A549 (cell line): ENCODE measurements around the gene RLN3. TPM values are rescaled to one million over a fixed set of nuclear protein-coding genes. Genes with fewer than 3 reads are reported as not detected.
A peak's percentile ranks its signal among the peaks of the same experiment; 100 is the strongest.
"Not testable (repeated sequence)": the region's sequence is repeated elsewhere in the genome, so short reads cannot be mapped to it uniquely, and the experiment has no call there.

Source experiments
- ATAC-seq, 2 experiments: fragments of 200-7000 bp in 1 of 2; fragments of >200 bp in 1 of 2; cut with Nextera tagmentation in 1 of 2; cut with Tn5 transposase in 1 of 2; 3 replicates each; pipeline versions ENCODE4 v1.8.0 to v1.9.1; 2018 to 2020; ENCODE audit warnings: mild to moderate bottlenecking in 1 of 2, moderate library complexity in 1 of 2
- CTCF ChIA-PET: fragments of 300-600 bp; sonication (Branson Sonifier 250); formaldehyde crosslinking; extraction: SDS; loops from one replicate; lab custom pipeline; 2021; ENCODE audit warnings: antibody characterized with exemption, inconsistent platforms; lab: Yijun Ruan, JAX
- POLR2A ChIA-PET: fragments of 350-600 bp; formaldehyde crosslinking; extraction: SDS; loops from one replicate; lab custom pipeline; 2021; ENCODE audit warnings: antibody characterized with exemption, inconsistent platforms; lab: Yijun Ruan, JAX
- DNase-seq, 2 experiments: peaks; one replicate each; pipeline versions ENCODE4 v3.0.0 to v3.0.0-alpha.2; 2011 to 2016; ENCODE audit warnings: low read depth in 1 of 2, low spot score in 1 of 2
- FAIRE-seq: peaks from 2 replicates; lab custom pipeline; 2011; peaks lifted over from hg19 to GRCh38; lab: Jason Lieb, UNC
- H3K27ac ChIP-seq, 2 experiments: fragments of >200 bp; sonication (Bioruptor Twin); formaldehyde crosslinking; 3 replicates each; pipeline ENCODE4 v1.5.1; 2016 to 2017
- H3K4me1 ChIP-seq: fragments of >200 bp; sonication (Bioruptor Twin); formaldehyde crosslinking; 3 replicates; pipeline ENCODE4 v1.6.1; 2016
- H3K4me2 ChIP-seq: fragments of >200 bp; sonication (Bioruptor Twin); formaldehyde crosslinking; 3 replicates; pipeline ENCODE4 v1.6.1; 2016
- H3K4me3 ChIP-seq: fragments of >200 bp; sonication (Bioruptor Twin); formaldehyde crosslinking; 3 replicates; pipeline ENCODE4 v1.5.1; 2016
- H3K9me3 ChIP-seq: fragments of >200 bp; sonication (Bioruptor Twin); formaldehyde crosslinking; 3 replicates; pipeline ENCODE4 v1.6.1; 2016
- CEBPB ChIP-seq, 2 experiments: fragments of >200 bp in 1 of 2; sonication (Bioruptor Twin) in 1 of 2; formaldehyde crosslinking in 1 of 2; IDR thresholded peaks; 2 replicates each; pipeline ENCODE4 v1.6.1; 2012 to 2016
- EHF ChIP-seq: fragments of 250-450 bp; sonication (Bioruptor Pico); IDR thresholded peaks from 2 replicates; pipeline ENCODE4 v1.5.0; 2020; ENCODE audit warnings: mild to moderate bottlenecking
- ESRRA ChIP-seq: fragments of 150-350 bp; IDR thresholded peaks from 2 replicates; pipeline ENCODE4 v1.6.1; 2014; ENCODE audit warnings: mild to moderate bottlenecking, low read length, borderline replicate concordance
- HDAC2 ChIP-seq: fragments of 200-600 bp; sonication (generic); IDR thresholded peaks from 2 replicates; pipeline ENCODE4 v1.6.1; 2016
- JUN ChIP-seq, 2 experiments: fragments of >200 bp; sonication (Bioruptor Twin); formaldehyde crosslinking; IDR thresholded peaks; 2 replicates in 1 of 2; 3 replicates in 1 of 2; pipeline ENCODE4 v1.6.1; 2016 to 2017
- KDM1A ChIP-seq: fragments of 200-600 bp; sonication (generic); IDR thresholded peaks from 2 replicates; pipeline ENCODE4 v1.6.1; 2016; ENCODE audit warnings: low read depth, mild to moderate bottlenecking
- KDM5A ChIP-seq: fragments of 200-600 bp; sonication (generic); IDR thresholded peaks from 2 replicates; pipeline ENCODE4 v1.6.1; 2016; ENCODE audit warnings: antibody characterized with exemption, mild to moderate bottlenecking
- MAFK ChIP-seq: fragments of 450-650 bp; IDR thresholded peaks from 2 replicates; pipeline ENCODE4 v1.6.1; 2014; ENCODE audit not compliant: partially characterized antibody
- NFE2L2 ChIP-seq: fragments of 150-350 bp; conservative IDR thresholded peaks from 2 replicates; pipeline ENCODE4 v1.6.1; 2014; ENCODE audit warnings: low read length
- PHF8 ChIP-seq: fragments of 200-600 bp; sonication (generic); IDR thresholded peaks from 2 replicates; pipeline ENCODE4 v1.6.1; 2016; ENCODE audit warnings: low read depth, mild to moderate bottlenecking, antibody characterized with exemption, moderate library complexity, borderline replicate concordance
- POLR2A ChIP-seq: IDR thresholded peaks from 2 replicates; pipeline ENCODE4 v1.6.1; 2012; ENCODE audit warnings: mild to moderate bottlenecking, low read length
- POLR2AphosphoS2 ChIP-seq: conservative IDR thresholded peaks from 2 replicates; pipeline ENCODE4 v1.6.1; 2012; ENCODE audit warnings: low read length, improper control_type of control experiment, inconsistent platforms
- RAD21 ChIP-seq, 2 experiments: fragments of >200 bp in 1 of 2; sonication (Bioruptor Twin) in 1 of 2; formaldehyde crosslinking in 1 of 2; IDR thresholded peaks in 1 of 2; conservative IDR thresholded peaks in 1 of 2; 2 replicates in 1 of 2; 3 replicates in 1 of 2; pipeline ENCODE4 v1.6.1; 2012 to 2018; ENCODE audit warnings: inconsistent platforms in 1 of 2
- SMC3 ChIP-seq: fragments of >200 bp; sonication (Bioruptor Twin); formaldehyde crosslinking; IDR thresholded peaks from 3 replicates; pipeline ENCODE4 v1.6.1; 2018; ENCODE audit warnings: inconsistent platforms
- TP53 ChIP-seq: fragments of 250-450 bp; sonication (Bioruptor Pico); IDR thresholded peaks from 2 replicates; pipeline ENCODE4 v1.5.0; 2021; ENCODE audit warnings: mild to moderate bottlenecking, moderate library complexity
- ZFP36 ChIP-seq: fragments of 450-650 bp; IDR thresholded peaks from 2 replicates; pipeline ENCODE4 v1.6.1; 2014; ENCODE audit warnings: borderline replicate concordance; ENCODE audit not compliant: partially characterized antibody
- WGBS: methylation state at CpG from one replicate; pipeline ENCODE4 v1.1.6; 2017; ENCODE audit errors: missing lambda C conversion rate; 5-methylcytosine and 5-hydroxymethylcytosine counted together
- polyA plus RNA-seq, 4 experiments: library from polyadenylated mRNA; depleted of rRNA in 3 of 4; stranded (reverse); fragments of >200 nt; fragmentation: RNase III in 1 of 4; extraction: RNeasy Plus Mini Kit Qiagen cat#74134 plus additional on column Dnase treatment in 1 of 4; gene quantifications; 2 replicates in 3 of 4; 3 replicates in 1 of 4; pipeline ENCODE4 v1.2.3, GENCODE V29; 2011 to 2017
- TF ChIP-seq, protein P1 (sequence below): fragments of >200 bp; sonication (Bioruptor Twin); formaldehyde crosslinking; IDR thresholded peaks from 3 replicates; pipeline ENCODE4 v1.5.1; 2016
- TF ChIP-seq, protein P2 (sequence below): IDR thresholded peaks from 2 replicates; pipeline ENCODE4 v1.6.1; 2012; ENCODE audit warnings: low read depth, borderline replicate concordance
- TF ChIP-seq, protein P3 (sequence below): IDR thresholded peaks from 2 replicates; pipeline ENCODE4 v1.6.1; 2012
- TF ChIP-seq, protein P4 (sequence below): fragments of 250-450 bp; sonication (Bioruptor Pico); IDR thresholded peaks from 2 replicates; pipeline ENCODE4 v1.5.0; 2021; ENCODE audit warnings: mild to moderate bottlenecking, moderate library complexity, borderline replicate concordance

RLN3 gene
- polyA plus RNA-seq, 2 of the 4 experiments (the other 2 are of a cell fraction), result not detected

DNA sequence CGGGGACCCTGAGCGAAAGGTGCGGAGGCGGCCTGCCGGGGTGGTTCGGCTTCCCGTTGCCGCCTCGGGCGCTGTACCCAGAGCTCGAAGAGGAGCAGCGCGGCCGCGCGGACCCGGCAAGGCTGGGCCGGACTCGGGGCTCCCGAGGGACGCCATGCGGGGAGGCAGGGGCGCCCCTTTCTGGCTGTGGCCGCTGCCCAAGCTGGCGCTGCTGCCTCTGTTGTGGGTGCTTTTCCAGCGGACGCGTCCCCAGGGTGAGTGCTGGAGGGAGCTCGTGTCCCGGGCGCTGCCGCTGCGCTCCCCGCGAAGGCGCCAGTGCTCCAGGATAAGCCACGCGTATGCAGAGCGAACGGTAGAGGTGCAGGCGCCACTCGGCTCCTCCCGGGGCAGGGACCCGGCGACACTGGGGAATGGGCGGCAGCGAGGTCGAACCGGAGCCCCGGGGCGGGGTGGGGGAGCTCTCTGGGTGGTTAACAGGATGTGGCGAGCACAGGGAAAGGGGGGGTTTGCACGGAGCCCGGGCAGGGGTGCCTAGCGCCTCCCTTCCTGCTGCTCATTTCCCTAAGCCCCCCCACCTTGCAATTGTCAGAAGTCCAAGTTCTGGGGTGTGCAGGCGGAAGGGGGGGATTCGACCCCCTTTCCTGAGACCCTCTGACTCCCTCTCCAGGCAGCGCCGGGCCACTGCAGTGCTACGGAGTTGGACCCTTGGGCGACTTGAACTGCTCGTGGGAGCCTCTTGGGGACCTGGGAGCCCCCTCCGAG, 4.0 kb downstream of the RLN3 start, which contains the start of gene IL27RA:
TSS of gene IL27RA (plus strand) at position 44 of the 762 bp plus-strand sequence. CDS start at position 155, 111 bp downstream.
- 0% methylated on average over 4 of the region's 63 CpGs for WGBS
- FAIRE-seq (no peak), DNase-seq (peak; percentile 59 to 68), ATAC-seq (peak; percentile 89 to 90)
- POLR2A ChIA-PET, result interaction anchor here (0.6 to 1.7 kb wide), 6 partner anchors 9 to 1009 kb away, joined by 3 to 6 read pairs (median 4); partner anchors contain the start of gene RFX1
- TF ChIP-seq POLR2A (peak; percentile 16; the same call in 1 of the 2 replicates), EHF (CRISPR knock-in tag) (no peak), CEBPB (IDR thresholded peaks at IDR 0.05) (peak in 1 of 2 experiments; percentile 29; a peak in 2 of 4 replicates), JUN (IDR thresholded peaks at IDR 0.05) (0 out of 5 replicates have a peak, but pooled peaks of 1 of the 2 experiments have one; percentile 20), SMC3 (peak; percentile 45), RAD21 (conservative IDR thresholded peaks at IDR 0.05 in 1 of 2, IDR thresholded peaks at IDR 0.05 in 1 of 2) (peak; percentile 39 to 43; a peak in 4 of 5 replicates), MAFK (no peak), PHF8 (peak; percentile 44; the same call in 1 of the 2 replicates), NFE2L2 (no peak)
- TF ChIP-seq, protein P1, sequence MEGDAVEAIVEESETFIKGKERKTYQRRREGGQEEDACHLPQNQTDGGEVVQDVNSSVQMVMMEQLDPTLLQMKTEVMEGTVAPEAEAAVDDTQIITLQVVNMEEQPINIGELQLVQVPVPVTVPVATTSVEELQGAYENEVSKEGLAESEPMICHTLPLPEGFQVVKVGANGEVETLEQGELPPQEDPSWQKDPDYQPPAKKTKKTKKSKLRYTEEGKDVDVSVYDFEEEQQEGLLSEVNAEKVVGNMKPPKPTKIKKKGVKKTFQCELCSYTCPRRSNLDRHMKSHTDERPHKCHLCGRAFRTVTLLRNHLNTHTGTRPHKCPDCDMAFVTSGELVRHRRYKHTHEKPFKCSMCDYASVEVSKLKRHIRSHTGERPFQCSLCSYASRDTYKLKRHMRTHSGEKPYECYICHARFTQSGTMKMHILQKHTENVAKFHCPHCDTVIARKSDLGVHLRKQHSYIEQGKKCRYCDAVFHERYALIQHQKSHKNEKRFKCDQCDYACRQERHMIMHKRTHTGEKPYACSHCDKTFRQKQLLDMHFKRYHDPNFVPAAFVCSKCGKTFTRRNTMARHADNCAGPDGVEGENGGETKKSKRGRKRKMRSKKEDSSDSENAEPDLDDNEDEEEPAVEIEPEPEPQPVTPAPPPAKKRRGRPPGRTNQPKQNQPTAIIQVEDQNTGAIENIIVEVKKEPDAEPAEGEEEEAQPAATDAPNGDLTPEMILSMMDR, result peak; percentile 46; the same call in 2 of the 3 replicates
- TF ChIP-seq, protein P2, sequence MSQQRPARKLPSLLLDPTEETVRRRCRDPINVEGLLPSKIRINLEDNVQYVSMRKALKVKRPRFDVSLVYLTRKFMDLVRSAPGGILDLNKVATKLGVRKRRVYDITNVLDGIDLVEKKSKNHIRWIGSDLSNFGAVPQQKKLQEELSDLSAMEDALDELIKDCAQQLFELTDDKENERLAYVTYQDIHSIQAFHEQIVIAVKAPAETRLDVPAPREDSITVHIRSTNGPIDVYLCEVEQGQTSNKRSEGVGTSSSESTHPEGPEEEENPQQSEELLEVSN, result peak; percentile 70; the same call in 1 of the 2 replicates
- TF ChIP-seq, protein P3, sequence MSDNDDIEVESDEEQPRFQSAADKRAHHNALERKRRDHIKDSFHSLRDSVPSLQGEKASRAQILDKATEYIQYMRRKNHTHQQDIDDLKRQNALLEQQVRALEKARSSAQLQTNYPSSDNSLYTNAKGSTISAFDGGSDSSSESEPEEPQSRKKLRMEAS, result peak; percentile 66
- TF ChIP-seq, protein P4, sequence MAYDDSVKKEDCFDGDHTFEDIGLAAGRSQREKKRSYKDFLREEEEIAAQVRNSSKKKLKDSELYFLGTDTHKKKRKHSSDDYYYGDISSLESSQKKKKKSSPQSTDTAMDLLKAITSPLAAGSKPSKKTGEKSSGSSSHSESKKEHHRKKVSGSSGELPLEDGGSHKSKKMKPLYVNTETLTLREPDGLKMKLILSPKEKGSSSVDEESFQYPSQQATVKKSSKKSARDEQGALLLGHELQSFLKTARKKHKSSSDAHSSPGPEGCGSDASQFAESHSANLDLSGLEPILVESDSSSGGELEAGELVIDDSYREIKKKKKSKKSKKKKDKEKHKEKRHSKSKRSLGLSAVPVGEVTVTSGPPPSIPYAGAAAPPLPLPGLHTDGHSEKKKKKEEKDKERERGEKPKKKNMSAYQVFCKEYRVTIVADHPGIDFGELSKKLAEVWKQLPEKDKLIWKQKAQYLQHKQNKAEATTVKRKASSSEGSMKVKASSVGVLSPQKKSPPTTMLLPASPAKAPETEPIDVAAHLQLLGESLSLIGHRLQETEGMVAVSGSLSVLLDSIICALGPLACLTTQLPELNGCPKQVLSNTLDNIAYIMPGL (CRISPR knock-in tag), result 0 out of 2 replicates have a peak, but pooled peaks have one; percentile 19
- CTCF ChIA-PET, result interaction anchor here (0.7 to 4.3 kb wide), 17 partner anchors 9 to 151 kb away, joined by 3 to 22 read pairs (median 5); partner anchors contain the start of gene MISP3
- peak within 1 kb of the TSS; percentile 88 for H3K27ac ChIP-seq
- H3K9me3 ChIP-seq, result no peaks in the 10 kb centered on the region
- H3K4me1 ChIP-seq, result peaks cover 4% of the 10 kb centered on the region; the same call in 1 of the 3 replicates
- H3K4me3 ChIP-seq, result peak within 1 kb of the TSS; percentile 69
- H3K4me2 ChIP-seq, result peak within 1 kb of the TSS; percentile 94

DNA sequence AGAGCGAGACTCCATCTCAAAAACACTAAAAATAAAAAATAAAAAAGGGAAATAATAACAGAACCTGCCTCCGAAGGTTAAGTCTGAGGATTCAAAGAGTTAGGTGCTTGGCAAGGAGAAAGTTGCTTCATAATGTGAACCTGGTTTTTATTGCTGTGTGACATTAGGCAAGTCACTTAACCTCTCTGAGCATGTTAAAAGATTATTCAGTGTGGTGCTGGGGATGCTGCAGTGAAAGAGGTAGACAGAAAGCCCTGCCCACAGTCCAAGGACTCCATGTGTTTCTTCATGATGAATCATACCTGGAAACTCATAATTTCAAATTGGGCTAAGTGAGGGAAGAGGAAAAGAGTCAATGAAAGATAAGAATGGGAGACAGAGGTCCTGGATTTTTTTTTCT, 6.0 kb downstream of the RLN3 start:
- CTCF ChIA-PET, result interaction anchor here (1.4 to 4.3 kb wide), 3 partner anchors 9 to 39 kb away, joined by 4 to 22 read pairs (median 7); partner anchors contain the start of gene MISP3
- 0 out of 2 replicates have a peak, but pooled peaks have one; percentile 69 for TF ChIP-seq KDM1A
- peak; percentile 74 for TF ChIP-seq ZFP36
- TF ChIP-seq RAD21 (conservative IDR thresholded peaks at IDR 0.05 in 1 of 2, IDR thresholded peaks at IDR 0.05 in 1 of 2), result no peak
- TF ChIP-seq TP53 (CRISPR knock-in tag), result no peak
- TF ChIP-seq POLR2AphosphoS2, result no peak
- TF ChIP-seq CEBPB (IDR thresholded peaks at IDR 0.05), result no peak
- no peak for TF ChIP-seq HDAC2
- TF ChIP-seq ESRRA, result no peak
- TF ChIP-seq KDM5A, result no peak
- TF ChIP-seq, all 56 proteins: peak for 2
- FAIRE-seq (no peak), DNase-seq (no peak), ATAC-seq (no peak)
- no peak overlapping the region for H3K4me3 ChIP-seq
- H3K4me2 ChIP-seq, result no peak overlapping the region
- no peaks in the 10 kb centered on the region for H3K9me3 ChIP-seq
- POLR2A ChIA-PET, result no interaction called here
- peaks cover 4% of the 10 kb centered on the region; the same call in 1 of the 3 replicates for H3K4me1 ChIP-seq
- 100% methylated on average over 2 of the region's 2 CpGs for WGBS
- H3K27ac ChIP-seq, result no peak overlapping the region

DNA sequence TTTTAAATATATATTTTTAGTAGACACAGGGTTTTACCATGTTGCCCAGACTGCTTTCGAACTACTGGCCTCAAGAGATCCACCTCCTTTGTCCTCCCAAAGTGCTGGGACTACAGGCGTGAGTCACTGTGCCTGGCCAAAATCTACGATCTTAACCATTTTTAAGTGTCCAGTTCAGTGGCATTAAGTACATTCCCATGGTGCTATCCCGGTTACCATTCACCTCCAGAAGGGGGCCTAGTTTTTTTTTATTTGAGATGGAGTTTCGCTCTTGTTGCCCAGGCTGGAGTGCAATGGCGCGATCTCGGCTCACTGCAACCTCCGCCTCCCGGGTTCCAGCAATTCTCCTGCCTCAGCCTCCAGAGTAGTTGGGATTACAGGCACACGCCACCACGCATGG, 7.2 kb downstream of the RLN3 start:
- H3K9me3 ChIP-seq, H3K27ac ChIP-seq, H3K4me1 ChIP-seq, ATAC-seq, H3K4me3 ChIP-seq, H3K4me2 ChIP-seq, FAIRE-seq, DNase-seq, POLR2A ChIA-PET: not testable (repeated sequence)
- CTCF ChIA-PET, result interaction anchor here (1.0 to 1.8 kb wide), 3 partner anchors 12 to 22 kb away, joined by 3 to 4 read pairs (median 3); no protein-coding TSS in a partner anchor
- 83% methylated on average over 12 of the region's 12 CpGs for WGBS
